ENCODE results near the gene KAZN.

- TF ChIP-seq TAF1 (IDR thresholded peaks at IDR 0.05; ENCODE audit: low read depth) (no peak), ZBTB7A (IDR thresholded peaks at IDR 0.05; ENCODE audit: low read depth) (no peak)
Observed at GRCh38 chr1:14679027-14679688, 80.7 kb downstream of the KAZN start.
